Sigmoid colon (tissue), 4 donors: Measurements from ENCODE around the gene ZNF195.

ENCODE experiments used
- POLR2A ChIP-seq, 2 donors: fragments of 450-650 bp; IDR thresholded peaks; one replicate each; pipeline ENCODE4 v1.6.1; 2016; ENCODE audit warnings: antibody characterized with exemption in 2 of 2, mild to moderate bottlenecking in 2 of 2, moderate library complexity in 2 of 2
- POLR2AphosphoS5 ChIP-seq, 4 donors: sonication (generic); formaldehyde crosslinking; IDR thresholded peaks; one replicate each; pipeline ENCODE4 v1.6.1; 2017; ENCODE audit warnings: antibody characterized with exemption in 4 of 4
- TF ChIP-seq, protein P1 (sequence below), 4 experiments: fragments of 450-650 bp in 3 of 4; fragments of 200-600 bp in 1 of 4; IDR thresholded peaks; one replicate each; pipeline ENCODE4 v1.5.1; 2016 to 2019; ENCODE audit warnings: antibody characterized with exemption in 4 of 4, mild to moderate bottlenecking in 3 of 4, moderate library complexity in 2 of 4

- TF ChIP-seq POLR2AphosphoS5 (IDR thresholded peaks at IDR 0.05) (peak; percentile 35 to 77 (median 62)), POLR2A (IDR thresholded peaks at IDR 0.05) (peak in 1 of 2 donors; percentile 38)
- TF ChIP-seq, protein P1, sequence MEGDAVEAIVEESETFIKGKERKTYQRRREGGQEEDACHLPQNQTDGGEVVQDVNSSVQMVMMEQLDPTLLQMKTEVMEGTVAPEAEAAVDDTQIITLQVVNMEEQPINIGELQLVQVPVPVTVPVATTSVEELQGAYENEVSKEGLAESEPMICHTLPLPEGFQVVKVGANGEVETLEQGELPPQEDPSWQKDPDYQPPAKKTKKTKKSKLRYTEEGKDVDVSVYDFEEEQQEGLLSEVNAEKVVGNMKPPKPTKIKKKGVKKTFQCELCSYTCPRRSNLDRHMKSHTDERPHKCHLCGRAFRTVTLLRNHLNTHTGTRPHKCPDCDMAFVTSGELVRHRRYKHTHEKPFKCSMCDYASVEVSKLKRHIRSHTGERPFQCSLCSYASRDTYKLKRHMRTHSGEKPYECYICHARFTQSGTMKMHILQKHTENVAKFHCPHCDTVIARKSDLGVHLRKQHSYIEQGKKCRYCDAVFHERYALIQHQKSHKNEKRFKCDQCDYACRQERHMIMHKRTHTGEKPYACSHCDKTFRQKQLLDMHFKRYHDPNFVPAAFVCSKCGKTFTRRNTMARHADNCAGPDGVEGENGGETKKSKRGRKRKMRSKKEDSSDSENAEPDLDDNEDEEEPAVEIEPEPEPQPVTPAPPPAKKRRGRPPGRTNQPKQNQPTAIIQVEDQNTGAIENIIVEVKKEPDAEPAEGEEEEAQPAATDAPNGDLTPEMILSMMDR (IDR thresholded peaks at IDR 0.05), result no peak
Observed at GRCh38 chr11:3378426-3379423, at the start of gene ZNF195.
